GM06990 (cell line): ENCODE results near the gene MECP2.

Experiments
- DNase-seq: peaks from one replicate; pipeline ENCODE4 v3.0.0-alpha.2; 2011; ENCODE audit not compliant: insufficient read length; ENCODE audit errors: extremely low read depth
- H3K27me3 ChIP-seq: replicated peaks from 2 replicates; pipeline ENCODE4 v1.6.0; 2011; ENCODE audit warnings: low read length; ENCODE audit not compliant: control insufficient read depth, insufficient read depth
- H3K36me3 ChIP-seq: 2 replicates; pipeline ENCODE4 v1.5.1; 2011; ENCODE audit warnings: low read length; ENCODE audit not compliant: control insufficient read depth, insufficient read depth
- H3K4me3 ChIP-seq: replicated peaks from 2 replicates; pipeline ENCODE4 v1.5.1; 2011; ENCODE audit warnings: low read depth, mild to moderate bottlenecking, control low read depth, low read length
- TF ChIP-seq, protein P1 (sequence below): IDR thresholded peaks from 2 replicates; pipeline ENCODE4 v1.5.1; 2011; ENCODE audit warnings: low read length, control low read depth, mild to moderate bottlenecking, inconsistent platforms; ENCODE audit not compliant: insufficient read depth, poor library complexity, severe bottlenecking

Gene MECP2

DNA sequence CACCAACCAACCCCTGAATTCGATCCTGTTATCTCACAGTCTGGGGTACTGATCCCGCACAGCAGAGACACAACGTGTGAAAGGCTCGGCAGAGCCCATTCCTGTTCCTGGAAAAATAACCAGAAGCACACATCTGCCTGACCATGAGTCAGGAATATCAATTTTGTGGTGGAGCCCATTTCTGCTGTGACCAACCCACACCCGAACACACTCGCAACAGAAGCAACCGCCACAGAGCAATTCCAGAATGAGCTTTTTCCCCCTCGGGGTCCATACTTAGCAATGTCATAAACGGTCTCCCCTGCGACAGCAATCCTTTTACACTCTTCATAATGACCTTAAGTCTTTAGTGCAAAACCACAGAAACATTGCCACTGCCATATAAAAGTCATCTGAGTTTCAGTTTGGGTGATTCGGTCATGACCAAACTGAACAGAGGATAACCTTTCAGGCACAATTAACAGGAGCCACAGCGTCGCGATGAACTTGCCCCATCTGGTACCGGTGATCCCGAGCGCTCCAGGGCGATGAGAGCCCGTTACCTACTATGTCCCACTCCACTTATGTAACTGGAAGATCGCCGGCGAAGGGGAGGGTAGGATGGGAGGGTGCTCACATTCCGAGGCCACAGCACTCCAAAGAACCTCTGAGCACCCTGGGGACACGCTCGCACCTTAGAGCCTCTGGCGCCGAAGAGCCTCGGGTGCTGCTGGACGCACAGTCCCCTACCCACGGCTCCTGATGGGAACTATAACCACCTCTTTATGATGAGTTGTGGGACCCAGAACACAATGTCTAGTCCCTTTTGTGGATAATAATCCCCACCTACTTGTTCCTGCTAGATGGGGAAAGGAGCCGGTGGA lies 1.1 kb downstream of the MECP2 start:
- H3K27me3 ChIP-seq, result no peaks in the 10 kb centered on the region
- H3K36me3 ChIP-seq, result no peaks in the 10 kb centered on the region
- TF ChIP-seq, protein P1, sequence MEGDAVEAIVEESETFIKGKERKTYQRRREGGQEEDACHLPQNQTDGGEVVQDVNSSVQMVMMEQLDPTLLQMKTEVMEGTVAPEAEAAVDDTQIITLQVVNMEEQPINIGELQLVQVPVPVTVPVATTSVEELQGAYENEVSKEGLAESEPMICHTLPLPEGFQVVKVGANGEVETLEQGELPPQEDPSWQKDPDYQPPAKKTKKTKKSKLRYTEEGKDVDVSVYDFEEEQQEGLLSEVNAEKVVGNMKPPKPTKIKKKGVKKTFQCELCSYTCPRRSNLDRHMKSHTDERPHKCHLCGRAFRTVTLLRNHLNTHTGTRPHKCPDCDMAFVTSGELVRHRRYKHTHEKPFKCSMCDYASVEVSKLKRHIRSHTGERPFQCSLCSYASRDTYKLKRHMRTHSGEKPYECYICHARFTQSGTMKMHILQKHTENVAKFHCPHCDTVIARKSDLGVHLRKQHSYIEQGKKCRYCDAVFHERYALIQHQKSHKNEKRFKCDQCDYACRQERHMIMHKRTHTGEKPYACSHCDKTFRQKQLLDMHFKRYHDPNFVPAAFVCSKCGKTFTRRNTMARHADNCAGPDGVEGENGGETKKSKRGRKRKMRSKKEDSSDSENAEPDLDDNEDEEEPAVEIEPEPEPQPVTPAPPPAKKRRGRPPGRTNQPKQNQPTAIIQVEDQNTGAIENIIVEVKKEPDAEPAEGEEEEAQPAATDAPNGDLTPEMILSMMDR, result no peak
- H3K4me3 ChIP-seq, result peak overlapping the region; percentile 73
- DNase-seq, result peak; percentile 32

DNA sequence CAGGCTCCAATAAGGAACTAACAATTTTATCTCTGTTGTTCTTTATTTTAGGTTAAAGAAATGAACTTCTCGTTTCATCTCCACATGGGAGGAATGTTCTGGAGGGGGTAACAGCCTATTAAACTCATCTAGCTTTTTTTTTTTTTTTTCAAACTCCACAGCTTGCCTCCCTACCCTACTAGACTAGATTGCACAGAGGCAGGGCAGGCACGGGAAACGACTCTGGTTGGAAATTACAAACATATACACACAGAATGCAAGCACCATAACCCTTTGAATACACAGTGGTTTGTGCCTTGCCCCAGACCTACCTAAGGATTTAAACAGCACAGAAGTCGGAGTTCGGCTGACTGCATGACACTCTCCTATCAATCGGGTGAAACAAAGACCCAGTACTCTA lies 2.7 kb downstream of the MECP2 start:
- TF ChIP-seq, protein P1, result no peak
- DNase-seq, result no peak
- no peaks in the 10 kb centered on the region; the same call in none of the 2 replicates for H3K36me3 ChIP-seq
- H3K4me3 ChIP-seq, result no peak overlapping the region
- no peaks in the 10 kb centered on the region for H3K27me3 ChIP-seq

DNA sequence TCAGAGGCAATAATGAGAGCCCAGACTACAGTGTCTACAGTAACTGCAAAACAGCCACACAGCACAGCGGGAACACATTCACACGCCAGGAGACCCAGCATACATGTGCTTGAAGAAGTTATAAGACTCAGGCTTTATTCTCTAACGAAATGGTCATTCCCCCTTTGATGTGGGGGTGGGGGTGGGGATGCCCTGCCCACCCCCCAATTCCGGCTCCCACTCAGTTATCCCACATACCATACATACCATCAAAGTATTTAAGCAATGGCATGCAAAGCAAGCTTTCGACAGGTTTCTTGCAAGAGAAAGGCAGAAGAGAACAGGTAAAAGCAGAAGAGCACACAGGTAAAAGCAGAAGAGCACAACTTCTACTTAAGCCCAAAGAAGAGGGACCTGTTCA lies 3.6 kb downstream of the MECP2 start:
- no peak overlapping the region for H3K4me3 ChIP-seq
- no peak for DNase-seq
- no peaks in the 10 kb centered on the region for H3K27me3 ChIP-seq

DNA sequence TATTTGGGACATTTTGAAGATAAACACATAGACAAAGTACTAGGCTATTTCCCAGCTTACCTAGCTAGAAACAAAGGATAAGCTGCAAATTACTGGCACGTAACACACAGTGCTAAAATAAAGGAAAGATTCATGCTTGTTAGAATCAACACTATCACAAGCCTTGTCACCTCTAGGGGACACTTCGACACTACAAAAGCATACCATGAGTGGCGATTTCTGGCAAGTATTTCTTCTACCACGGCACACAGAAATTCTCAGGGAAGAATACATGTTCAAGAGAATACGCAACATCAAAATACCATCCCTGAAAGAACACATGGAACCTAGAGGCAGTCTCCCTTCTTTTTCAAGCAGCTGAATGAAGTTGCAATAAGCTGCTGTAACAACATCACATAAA lies 5.1 kb downstream of the MECP2 start:
- TF ChIP-seq, protein P1, result no peak
- no peak for DNase-seq
- H3K4me3 ChIP-seq, result no peak overlapping the region
- H3K36me3 ChIP-seq, result no peaks in the 10 kb centered on the region; the same call in none of the 2 replicates
- H3K27me3 ChIP-seq, result no peaks in the 10 kb centered on the region

More for the DNA sequence above, 3.6 kb downstream of the MECP2 start:
- H3K36me3 ChIP-seq, result no peaks in the 10 kb centered on the region; the same call in none of the 2 replicates
- TF ChIP-seq, protein P1, result no peak

DNA sequence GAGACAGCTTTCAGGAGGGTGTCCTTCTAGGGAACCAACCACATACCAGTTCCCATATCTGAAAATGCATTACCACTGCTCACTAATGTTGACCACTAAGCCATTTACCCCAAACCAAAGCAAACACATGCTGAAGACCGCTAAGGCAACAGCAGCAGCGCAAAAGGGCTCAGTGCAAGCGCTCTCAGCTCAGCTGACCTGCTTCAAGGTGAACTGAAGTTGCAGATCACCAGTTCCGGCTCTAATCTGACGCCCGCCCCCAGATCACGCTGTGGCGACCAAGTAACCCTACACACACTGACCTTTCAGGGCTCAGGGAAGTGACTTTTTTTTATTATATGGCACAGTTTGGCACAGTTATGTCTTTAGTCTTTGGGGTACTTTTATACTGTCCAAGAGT lies 5.8 kb downstream of the MECP2 start:
- Histone ChIP-seq H3K36me3 (no peaks in the 10 kb centered on the region; the same call in none of the 2 replicates), H3K4me3 (no peak overlapping the region), H3K27me3 (no peaks in the 10 kb centered on the region)
- TF ChIP-seq, protein P1, result no peak
- no peak for DNase-seq
